NCI-H226 (cell line): ENCODE data around the gene TIMM13.

Experiments used
- DNase-seq: peaks from one replicate; pipeline ENCODE4 v3.0.0-alpha.2; 2015

The TIMM13 gene

GRCh38 chr19:2454962-2455850, 27.8 kb upstream of the TIMM13 start:
- no peak for DNase-seq

- DNase-seq, result no peak
Measured at GRCh38 chr19:2454199-2454961, 27.0 kb upstream of the TIMM13 start.

- DNase-seq, result no peak
Measured at GRCh38 chr19:2453431-2454025, 26.1 kb upstream of the TIMM13 start.

GRCh38 chr19:2451741-2452140, 24.4 kb upstream of the TIMM13 start:
- DNase-seq, result no peak

DNA sequence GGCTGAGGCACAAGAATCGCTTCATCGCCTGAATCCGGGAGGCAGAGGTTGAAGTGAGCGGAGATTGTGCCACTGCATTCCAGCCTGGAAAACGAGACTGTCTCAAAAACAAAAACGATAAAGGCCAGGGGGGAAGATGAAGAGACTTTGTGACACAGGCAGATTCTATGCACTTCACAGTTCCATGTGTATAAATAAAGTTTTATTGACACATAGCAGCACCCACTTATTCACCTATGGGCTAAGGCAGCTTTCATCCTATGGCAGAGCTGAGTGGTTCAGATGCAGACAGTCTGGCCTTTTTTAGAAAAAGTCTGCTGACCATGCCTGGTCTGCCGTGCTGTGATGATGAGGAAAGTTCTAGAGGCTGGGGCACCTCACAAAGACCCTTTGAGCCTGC, 23.8 kb upstream of the TIMM13 start:
- DNase-seq, result no peak

DNA sequence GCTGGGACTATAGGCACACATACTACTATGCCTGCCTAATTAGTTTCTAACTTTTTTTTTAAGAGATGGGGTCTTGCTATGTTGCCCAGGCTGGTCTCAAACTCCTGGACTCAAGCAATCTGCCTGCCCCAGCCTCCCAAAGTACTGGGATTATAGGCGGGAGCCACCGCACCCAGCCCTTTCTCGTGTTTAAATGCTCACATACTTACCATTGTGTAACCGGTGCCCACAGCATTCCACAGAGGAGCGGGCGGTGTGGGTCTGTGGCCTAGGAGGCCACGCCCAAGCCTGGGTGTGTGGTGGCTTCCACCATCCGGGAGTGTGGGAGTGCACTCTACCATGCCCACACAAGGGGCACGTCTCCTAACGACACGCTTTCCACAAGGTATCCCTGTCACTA, 21.6 kb upstream of the TIMM13 start:
- DNase-seq, result peak; percentile 23

GRCh38 chr19:2446381-2446780, 19.0 kb upstream of the TIMM13 start:
- DNase-seq, result no peak

- DNase-seq, result no peak
Measured at GRCh38 chr19:2444251-2445002, 17.0 kb upstream of the TIMM13 start.

DNA sequence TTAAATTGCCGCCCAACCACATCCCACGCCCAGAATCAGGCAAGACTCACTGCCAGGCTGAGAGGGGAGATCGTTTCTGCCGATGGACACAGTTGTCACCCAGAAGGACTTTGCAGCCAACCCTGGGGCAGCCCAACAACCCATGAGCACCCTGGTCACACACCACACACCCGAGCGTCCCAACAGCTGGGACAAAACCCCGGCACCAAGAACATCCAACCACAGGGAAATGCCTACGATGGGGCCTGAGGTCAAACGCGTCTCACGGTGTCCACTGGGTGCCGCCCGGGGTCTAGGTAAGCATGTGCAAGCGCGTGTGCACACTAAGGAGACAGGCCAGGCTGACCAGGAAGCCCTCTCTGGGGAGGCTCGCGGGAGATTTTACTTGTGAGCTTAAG, 16.4 kb upstream of the TIMM13 start:
- DNase-seq, result no peak

DNA sequence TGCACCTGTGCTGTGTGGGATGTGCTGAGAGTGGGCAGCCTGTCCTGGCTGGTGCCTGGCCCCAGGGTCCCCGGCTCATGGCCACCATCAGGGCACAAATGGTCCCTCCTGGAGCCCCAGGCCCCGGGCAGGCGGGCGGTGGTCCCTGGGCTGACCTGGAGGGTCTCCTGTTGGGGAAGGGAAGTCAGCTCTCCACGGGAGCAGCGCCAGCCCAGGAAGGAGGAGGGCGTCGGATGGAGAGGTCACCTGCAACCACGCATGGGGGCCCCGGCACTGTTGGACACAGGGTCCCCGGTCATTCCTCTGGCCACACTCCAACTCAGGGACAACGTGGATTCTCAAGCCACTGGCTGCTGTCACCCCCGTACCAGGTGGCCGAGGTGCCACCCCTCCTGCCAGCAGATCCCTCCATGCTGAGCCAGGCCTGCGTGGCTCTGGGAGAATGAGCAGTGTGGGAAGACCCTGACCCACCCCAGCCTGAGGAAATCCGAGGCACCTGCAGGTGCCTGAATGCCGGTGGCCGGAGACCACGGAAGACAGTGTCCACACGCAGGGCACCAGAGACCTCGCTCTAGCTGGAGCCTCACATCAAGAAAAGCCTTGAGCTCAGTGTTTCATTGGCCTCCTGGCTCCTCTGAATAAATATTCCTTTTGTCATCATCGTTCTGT, 15.9 kb upstream of the TIMM13 start:
- no peak for DNase-seq

- DNase-seq, result no peak
Measured at GRCh38 chr19:2441096-2441752, 13.8 kb upstream of the TIMM13 start.

DNA sequence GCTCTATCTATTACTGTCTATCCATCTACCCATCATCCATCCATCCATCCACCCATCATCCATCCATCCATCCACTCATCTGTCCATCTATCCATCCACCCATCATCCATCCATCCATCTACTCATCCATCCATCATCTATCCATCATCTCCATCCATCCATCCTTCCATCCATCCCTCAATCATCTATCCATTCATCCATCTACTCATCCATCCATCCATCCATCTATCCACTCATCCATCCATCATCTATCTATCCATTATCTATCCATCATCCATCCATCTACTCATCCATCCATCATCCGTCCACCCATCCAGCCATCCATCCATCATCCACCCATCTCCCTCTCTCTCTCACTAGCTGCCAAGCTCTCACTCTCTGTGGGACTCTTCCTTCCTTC, 13.1 kb upstream of the TIMM13 start:
- no peak for DNase-seq

DNA sequence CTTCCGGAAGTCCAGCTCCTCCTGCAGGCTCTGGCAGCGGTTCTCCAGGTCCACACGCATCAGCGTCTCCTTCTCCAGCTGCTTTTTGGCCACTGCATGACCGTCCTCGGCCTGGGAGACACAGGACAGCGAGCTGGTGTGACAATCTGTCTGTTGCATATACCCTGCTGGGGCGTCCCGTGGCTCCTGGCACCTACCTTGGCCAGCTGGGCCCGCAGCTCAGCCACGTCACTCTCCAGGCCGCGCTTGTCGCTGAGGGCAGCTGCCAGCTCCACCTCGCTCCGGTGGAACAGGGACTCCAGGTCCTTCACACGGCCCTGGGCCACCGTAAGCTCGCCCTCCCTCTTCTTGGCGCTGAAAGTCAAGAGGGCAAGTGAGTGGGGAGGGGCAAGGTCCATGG, 10.8 kb upstream of the TIMM13 start:
- DNase-seq, result no peak

- no peak for DNase-seq
Measured at GRCh38 chr19:2436926-2437325, 9.5 kb upstream of the TIMM13 start.

GRCh38 chr19:2436384-2436783, 9.0 kb upstream of the TIMM13 start:
- no peak for DNase-seq

DNA sequence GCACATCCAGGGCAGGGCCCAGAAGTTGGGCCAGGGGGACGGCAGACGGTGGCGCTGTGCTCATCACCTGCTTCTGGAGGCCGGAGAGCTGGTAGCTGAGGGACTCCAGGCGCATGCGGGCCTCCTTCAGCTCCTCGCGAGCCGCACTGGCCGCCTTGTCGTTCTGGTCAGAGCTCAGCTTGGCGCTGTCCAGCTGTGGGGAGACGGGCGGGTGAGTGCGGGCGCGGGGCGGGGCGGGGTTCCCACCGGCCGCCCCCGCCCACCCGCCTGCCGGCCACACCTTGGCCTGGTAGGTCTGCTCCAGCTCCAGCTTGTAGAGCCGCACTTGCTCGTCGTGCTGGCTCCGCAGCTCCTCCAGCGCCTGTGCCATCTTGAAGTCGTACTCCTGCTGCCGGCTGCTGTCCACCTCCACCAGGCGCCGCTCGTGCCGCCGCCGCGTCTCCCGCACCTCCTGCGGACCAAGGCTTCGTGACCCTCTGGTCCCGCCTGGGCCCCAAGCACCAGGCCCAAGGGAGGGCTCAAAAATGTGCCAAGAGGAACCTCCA, 7.4 kb upstream of the TIMM13 start:
- DNase-seq, result no peak

- no peak for DNase-seq
Measured at GRCh38 chr19:2434267-2434666, 6.9 kb upstream of the TIMM13 start.

GRCh38 chr19:2433854-2434253, 6.5 kb upstream of the TIMM13 start:
- DNase-seq, result no peak

DNA sequence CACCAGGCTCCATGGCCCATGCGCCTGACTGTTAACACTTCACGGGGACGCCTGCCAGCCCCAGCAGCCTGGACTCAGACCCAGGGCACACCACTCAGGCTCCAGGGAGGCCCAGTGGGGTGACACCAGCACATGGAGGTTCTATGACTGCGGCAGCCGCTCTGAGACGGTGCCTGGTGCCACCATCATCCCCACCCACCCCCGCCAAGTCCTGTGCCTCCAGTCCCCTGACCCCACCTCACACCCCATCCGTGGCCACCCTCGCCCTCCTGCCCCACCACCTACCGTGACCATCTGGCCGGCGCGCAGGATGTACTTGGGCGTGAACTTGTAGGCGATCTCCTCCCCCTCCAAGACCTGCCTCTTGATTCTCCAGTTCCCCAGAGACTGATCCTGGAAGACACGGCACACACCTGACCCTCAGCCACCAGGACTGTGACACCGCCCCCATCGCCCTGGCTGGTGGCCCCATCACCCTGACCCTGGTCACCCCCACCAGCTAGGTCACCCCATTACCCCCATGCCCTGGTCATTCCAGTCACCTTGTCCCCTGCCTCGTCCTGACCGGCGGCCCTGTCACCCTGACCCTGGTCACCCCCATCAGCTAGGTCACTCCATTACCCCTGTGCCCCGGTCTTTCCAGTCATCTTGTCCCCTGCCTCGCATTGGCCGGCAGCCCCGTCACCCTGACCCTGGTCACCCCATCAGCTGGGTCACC, 4.9 kb upstream of the TIMM13 start:
- DNase-seq, result no peak

DNA sequence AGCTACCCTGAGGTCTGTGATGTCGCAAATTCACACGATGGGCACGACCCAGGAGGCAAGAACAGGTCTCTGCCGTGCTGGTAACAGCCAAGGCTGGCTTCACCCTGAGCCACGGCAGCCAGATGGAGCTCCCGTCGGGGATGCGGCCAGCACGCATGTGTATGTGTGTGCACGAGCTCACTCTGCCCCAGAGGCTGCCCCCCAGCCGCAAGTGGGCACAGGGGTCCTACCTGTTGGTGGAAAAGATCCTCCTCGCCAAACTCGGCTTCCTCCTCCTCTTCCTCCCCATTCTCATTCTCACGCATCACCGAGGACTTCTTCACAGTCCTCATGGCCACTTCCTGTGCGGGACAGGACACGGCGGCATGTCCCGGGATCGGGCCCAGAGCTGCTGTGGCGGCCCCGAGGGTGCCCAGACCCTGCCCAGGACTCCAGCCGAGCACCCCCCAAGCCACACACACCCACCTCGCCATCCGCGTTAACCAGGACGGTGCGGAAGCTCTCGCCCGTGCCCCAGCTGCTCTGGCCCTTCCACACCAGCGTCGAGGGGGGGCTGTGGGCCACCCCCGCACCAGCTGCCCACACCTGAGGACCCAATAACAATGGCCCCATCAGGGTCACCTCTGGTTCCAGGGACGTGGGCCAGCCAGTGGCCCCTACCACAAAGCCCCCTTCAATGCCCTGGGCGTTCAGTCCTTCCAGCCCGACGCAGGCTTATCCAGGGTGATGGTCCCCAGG, 4.1 kb upstream of the TIMM13 start:
- no peak for DNase-seq
